ENCODE measurements around the gene CTIF.

DNA sequence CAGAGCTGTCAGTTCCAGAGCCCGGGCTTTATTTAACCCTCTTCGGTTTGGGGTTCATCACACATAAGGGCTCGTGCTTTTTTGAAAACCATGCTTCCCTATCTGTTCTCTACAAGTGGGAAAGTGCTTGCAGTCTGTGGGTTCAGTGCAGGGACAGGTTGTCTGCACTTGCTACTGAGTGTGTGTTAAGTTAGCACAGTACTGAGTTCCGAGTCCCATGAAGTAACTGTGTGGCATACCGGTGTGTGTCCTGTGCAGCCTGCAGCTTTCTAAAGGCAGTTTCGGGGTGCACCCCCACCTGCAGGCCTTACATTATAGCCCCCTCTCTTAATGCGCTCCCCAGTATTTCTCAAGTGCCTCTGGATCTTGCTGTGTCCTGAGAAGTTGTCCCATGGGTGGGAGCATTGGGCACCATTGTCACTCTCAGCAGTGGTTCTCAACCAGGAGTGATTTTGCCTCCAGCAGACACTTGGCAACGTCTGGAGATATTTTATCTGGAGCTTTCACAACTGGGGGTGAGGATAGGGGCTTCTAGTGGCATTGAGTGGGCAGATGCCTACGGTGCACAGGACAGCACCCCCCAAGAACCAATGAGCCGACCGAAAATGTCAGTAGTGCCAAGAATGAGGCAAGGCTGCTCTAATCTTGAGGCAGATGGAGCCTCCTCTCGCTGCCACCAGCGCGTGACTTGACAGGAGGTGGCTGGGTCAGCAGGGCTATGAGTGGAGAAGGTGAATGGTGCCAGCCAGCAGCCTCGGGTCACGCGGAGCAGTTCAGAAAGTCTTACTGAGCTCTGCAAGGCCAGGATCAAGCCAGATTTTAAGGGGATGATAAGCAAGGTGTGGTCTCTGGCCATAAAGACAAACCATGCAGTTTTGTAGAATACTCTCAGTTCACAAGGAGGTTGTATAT is 259.8 kb downstream of the CTIF start:
- TF ChIP-seq, protein P1, sequence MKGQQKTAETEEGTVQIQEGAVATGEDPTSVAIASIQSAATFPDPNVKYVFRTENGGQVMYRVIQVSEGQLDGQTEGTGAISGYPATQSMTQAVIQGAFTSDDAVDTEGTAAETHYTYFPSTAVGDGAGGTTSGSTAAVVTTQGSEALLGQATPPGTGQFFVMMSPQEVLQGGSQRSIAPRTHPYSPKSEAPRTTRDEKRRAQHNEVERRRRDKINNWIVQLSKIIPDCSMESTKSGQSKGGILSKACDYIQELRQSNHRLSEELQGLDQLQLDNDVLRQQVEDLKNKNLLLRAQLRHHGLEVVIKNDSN (IDR thresholded peaks at IDR 0.05), result no peak
- TF ChIP-seq TEAD4 (IDR thresholded peaks at IDR 0.05) (no peak), EGR1 (IDR thresholded peaks at IDR 0.05) (no peak), TAF1 (IDR thresholded peaks at IDR 0.05; ENCODE audit: low read depth) (no peak), ZBTB7A (IDR thresholded peaks at IDR 0.05; ENCODE audit: low read depth) (no peak), RAD21 (IDR thresholded peaks at IDR 0.05; ENCODE audit: low read depth) (no peak), EP300 (IDR thresholded peaks at IDR 0.05; ENCODE audit: borderline replicate concordance) (no peak), TCF12 (IDR thresholded peaks at IDR 0.05; ENCODE audit: low read depth) (no peak), YY1 (IDR thresholded peaks at IDR 0.05; ENCODE audit: low read depth) (no peak), NFIC (IDR thresholded peaks at IDR 0.05) (no peak), CREB1 (IDR thresholded peaks at IDR 0.05; ENCODE audit: low read depth) (no peak)
- TF ChIP-seq, protein P2, sequence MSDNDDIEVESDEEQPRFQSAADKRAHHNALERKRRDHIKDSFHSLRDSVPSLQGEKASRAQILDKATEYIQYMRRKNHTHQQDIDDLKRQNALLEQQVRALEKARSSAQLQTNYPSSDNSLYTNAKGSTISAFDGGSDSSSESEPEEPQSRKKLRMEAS (IDR thresholded peaks at IDR 0.05), result no peak
- TF ChIP-seq, protein P3, sequence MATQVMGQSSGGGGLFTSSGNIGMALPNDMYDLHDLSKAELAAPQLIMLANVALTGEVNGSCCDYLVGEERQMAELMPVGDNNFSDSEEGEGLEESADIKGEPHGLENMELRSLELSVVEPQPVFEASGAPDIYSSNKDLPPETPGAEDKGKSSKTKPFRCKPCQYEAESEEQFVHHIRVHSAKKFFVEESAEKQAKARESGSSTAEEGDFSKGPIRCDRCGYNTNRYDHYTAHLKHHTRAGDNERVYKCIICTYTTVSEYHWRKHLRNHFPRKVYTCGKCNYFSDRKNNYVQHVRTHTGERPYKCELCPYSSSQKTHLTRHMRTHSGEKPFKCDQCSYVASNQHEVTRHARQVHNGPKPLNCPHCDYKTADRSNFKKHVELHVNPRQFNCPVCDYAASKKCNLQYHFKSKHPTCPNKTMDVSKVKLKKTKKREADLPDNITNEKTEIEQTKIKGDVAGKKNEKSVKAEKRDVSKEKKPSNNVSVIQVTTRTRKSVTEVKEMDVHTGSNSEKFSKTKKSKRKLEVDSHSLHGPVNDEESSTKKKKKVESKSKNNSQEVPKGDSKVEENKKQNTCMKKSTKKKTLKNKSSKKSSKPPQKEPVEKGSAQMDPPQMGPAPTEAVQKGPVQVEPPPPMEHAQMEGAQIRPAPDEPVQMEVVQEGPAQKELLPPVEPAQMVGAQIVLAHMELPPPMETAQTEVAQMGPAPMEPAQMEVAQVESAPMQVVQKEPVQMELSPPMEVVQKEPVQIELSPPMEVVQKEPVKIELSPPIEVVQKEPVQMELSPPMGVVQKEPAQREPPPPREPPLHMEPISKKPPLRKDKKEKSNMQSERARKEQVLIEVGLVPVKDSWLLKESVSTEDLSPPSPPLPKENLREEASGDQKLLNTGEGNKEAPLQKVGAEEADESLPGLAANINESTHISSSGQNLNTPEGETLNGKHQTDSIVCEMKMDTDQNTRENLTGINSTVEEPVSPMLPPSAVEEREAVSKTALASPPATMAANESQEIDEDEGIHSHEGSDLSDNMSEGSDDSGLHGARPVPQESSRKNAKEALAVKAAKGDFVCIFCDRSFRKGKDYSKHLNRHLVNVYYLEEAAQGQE (IDR thresholded peaks at IDR 0.05; ENCODE audit: low read depth), result no peak
